NOMO-1 (cell line): ENCODE results near the gene RNF144A.

Experiments
- DNase-seq, 2 experiments: peaks; one replicate each; lab custom pipeline; 2025; ENCODE audit not compliant: unreplicated experiment in 2 of 2; lab: John Stamatoyannopoulos, UW

Gene RNF144A

GRCh38 chr2:6906165-6906741 is 11.0 kb upstream of the RNF144A start:
- DNase-seq: no peak

DNA sequence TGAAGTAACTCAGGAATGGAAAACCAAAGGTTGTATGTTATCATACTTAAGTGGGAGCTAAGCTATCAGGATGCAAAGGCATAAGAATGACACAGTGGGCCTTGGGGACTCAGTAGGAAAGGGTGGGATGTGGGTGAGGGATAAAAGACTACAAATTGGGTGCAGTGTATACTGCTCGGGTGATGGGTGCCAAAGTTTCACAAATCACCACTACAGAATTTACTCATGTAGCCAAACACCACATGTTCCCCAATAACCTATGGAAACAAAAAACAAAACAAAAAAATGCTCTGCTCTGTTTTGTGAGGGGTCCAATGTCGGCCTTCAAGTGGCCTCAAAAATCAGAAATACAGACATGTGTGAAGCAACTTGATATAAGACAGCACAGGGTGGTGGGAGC is 8.9 kb upstream of the RNF144A start:
- DNase-seq: no peak

DNA sequence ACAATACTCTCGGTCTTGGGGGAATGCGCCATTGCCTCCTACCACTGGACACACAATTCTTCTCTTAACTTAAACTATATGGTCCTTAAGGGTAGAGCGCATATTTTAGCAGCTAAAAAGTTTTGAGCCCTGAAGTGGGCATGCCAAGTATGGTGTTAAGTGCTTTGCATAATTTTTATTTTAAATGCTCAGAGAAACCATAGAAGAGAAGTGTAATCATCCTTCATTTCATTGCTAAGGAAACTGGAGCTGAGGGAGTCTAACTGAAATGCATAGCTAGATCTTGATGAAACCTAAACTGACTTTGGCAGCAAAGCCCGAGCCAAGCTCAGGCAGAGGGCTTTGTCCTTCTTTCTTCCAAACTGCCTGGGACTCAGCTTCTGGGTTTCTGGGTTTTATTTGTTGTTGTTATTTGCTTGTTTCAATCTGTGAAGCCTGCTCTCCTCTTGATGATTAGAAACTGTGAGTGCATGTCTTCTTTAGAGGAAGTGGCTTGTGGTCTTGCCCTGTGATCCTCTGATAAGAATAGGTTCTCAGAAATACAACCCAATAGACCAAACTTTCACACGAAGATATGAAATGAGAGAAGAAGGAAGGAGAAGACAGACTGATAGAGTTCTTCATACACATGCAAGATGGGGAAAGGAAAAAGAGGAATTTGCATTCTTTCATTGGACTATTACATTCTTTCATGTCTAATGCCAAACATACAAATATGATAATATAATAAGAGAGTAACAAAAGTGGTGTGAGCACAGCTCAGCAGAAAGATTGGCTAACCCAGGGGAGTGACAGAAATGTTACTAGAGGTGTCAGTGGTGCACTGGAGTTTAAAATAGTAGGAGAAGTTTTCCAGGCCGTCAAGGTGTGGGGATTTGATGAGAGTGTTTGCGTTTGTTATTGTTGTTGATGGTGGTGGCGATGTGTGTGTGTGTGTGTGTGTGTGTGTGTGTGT is 7.5 kb upstream of the RNF144A start:
- peak; percentile 41 to 77 for DNase-seq

DNA sequence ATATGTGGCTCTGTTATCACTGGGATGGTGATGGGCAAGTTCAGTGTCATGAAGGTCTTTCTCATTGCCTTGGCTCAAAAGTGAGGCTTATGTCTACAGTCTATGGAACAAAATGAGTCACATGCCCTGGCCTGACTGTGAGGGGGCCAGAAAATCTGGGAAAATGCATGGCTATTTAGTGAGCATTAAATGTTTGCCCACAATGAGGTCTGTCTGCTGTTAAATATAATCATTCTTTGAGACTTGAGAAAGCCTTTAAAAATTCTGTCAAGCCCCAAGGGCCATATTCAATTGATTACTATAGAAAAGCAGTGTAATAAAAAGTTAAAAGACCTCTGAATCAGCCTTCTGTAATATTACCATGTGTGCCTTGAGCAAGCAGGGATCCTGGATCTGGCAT is 5.5 kb upstream of the RNF144A start:
- no peak for DNase-seq

DNA sequence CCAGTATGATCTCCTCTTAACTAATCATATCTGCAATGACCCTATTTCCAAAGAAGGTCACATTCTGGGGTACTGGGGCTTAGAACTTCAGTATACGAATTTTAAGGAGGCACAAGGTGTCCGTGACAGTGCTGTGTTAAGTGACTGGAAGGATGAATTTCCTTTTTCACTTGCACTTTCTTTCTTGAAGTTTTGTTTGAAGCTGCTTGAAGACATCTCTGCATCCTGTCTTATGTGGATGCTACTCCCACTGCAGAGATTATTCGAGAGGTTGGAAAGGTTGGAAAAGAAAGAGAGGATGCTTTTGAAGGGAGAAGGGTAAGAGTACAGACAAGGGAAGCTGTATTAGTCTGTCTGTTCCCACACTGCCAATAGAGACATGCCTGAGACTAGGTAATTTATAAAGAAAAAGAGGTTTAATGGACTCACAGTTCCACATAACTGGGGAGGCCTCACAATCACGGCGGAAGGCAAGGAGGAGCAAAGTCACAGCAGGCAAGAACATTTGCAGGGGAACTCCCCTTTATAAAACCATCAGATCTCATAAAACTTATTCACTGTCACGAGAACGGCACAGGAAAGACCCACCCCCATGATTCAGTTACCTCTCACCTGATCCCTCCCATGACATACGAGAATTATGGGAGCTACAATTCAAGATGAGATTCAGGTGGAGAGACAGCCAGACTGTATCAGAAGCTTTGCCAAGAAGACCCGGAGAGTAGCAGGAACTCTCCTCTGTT is 3.6 kb upstream of the RNF144A start:
- DNase-seq: no peak

GRCh38 chr2:6914828-6915227 is 2.4 kb upstream of the RNF144A start:
- no peak for DNase-seq

- DNase-seq: no peak
These were observed 1.8 kb upstream of the RNF144A start for GRCh38 chr2:6915399-6915798.

DNA sequence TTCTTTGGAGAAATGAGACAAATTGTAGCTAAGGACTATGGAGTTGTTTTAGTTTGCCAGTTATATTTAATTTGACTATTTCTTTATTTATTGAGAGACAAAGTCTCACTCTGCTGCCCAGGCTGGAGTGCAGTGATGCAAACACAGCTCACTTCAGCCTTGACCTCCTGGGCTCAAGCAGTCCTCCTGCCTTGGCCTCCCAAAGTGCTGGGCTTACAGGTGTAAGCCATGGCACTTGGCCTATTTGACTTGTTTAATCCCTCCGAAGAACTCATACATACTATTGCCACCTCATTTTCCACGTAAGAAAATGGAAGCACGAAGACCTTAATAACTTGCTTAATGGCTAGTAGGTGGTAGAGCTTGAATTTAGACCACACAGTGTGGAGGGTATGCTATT is 988 bp upstream of the RNF144A start:
- no peak for DNase-seq

DNA sequence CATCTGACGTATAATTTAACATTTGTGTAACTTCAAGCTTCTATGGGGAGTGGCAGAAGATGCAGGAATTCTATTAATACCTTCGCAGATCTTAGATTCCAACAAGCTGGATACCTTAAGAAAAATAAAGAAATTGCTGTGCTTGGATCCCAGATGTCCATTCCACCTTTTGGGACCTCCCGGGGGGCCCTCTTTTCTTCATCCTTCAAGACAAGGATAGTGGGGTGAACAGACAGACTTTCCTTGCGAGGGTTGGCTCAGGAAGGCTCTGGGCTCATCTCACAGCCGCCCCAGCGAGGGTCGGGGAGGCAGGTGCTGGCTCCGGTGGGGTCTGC is 509 bp upstream of the RNF144A start:
- DNase-seq: no peak

DNA sequence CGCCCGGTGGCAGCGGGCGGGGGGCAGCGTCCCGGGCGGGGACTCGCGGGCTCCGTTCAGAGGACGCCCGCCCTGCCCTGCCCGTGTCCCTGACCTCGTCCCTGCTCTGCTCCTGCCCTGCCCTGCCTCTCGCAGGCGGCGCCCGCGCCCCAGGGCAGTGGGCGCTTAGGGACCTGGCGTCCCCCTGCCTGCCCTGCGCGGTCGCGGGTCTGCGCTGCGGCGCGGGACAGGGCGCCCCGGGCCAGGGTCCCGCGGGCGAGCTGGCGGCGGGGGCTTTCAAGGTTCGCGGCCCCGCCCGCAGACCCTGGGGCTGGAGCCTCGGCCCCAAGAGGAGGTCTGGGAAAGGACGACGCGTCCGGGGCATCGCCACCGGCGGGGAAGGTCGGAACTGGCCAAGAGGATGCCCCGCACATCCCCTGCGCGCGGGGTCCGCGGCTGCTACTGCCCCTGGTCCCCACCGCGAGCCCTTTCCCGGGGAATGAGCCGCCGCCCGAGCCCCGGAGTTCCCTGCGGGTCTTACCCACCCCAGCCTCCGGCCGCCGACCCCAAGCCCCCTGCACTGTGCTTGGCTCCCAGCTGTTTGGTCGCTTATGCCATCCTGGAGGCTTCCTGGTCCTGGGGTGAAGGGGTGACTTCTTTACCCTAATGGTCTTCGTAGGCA is 679 bp downstream of the RNF144A start:
- no peak for DNase-seq

- DNase-seq: no peak
These were observed 2.9 kb downstream of the RNF144A start for GRCh38 chr2:6919901-6920742.

DNA sequence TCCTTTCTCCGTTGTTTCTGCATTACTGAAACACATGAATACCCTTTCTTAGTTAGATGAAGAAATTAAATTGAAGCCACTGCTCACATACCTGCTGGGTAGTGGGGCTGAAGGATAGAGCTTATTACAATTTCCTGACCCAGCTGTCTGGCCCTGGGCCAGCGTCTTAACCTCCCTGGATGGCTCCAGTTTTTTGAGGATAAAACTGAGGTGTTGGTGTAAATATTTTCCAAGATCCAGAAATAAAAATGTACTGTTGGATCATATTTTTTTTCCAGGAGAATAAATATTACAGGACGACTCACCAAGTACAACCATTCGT is 3.5 kb downstream of the RNF144A start:
- DNase-seq: no peak

DNA sequence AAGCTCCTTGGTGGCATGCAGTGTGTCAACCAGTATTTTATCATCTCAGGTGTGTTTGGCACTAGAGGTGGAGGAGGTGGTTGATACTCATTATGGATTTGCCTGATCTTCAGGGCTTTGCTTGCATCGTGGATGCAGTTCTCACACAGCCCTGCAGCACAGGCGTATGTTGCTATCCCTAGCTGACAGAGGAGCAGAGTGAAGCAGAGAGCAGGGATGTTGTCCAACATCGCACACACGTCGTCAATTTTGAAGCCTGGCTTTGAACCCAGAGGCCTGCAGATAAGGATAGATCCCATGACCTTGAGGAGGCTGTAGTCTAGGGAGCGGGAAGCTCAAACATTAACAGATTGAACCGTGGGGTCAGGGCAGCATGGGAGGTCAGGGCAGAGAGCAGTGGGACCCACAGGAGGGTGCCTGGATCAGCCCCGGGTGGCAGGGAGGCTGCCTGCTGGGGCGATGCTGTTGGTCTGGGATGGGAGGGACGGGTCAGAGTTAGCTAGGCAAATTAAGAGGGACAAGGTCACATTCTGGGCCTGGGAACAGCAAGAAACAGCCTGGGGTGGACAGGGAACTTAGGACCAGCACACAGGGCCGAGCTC is 4.2 kb downstream of the RNF144A start:
- DNase-seq: no peak

DNA sequence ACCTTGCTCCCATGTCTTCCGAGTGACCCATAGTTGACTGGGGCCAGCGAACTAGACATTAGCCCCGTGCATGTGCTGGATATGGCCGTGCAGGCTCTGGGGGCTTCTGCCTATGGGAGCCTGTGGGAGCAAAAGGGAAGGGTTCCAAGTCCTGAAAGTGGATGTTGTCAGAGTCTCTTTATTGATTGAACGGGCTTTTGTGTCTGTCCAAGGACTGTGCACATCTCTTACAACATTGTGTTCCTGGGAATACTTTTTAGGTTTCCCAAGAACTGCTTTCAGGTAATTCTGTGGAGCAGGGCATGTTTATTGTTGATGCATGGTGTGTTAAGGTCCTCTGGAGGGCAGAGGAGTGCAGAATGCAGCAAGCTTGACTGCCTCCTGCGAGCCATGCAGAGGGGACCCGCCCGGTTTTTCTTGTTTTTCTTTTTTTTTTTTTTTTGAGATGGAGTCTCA is 5.0 kb downstream of the RNF144A start:
- DNase-seq: no peak

GRCh38 chr2:6923319-6923718 is 6.1 kb downstream of the RNF144A start:
- DNase-seq: no peak

- DNase-seq: no peak
These were observed 7.1 kb downstream of the RNF144A start for GRCh38 chr2:6924101-6924923.

DNA sequence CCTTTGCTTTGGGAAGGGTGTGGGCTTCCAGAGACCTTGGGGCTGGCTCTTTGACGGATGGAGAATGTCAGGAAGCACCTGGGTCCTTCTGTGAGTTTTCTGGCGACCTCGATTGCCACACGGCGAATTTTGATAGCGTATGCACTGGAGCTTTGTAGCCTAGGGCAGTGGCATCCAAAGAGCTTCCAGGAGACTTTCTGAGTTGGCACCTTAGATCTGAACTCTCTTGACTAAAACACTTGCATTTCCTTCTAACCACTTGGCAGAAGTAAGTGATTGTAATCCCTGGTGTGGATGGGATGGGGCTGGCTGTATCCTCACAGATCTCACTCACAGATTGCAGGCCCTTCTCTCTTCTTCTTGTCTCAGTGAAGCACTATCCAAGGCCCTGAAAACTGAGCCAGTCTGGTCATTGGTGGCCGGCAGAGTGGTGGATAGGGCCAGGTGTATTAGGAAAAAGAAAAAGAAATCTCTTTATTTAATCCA is 7.8 kb downstream of the RNF144A start:
- DNase-seq: no peak

DNA sequence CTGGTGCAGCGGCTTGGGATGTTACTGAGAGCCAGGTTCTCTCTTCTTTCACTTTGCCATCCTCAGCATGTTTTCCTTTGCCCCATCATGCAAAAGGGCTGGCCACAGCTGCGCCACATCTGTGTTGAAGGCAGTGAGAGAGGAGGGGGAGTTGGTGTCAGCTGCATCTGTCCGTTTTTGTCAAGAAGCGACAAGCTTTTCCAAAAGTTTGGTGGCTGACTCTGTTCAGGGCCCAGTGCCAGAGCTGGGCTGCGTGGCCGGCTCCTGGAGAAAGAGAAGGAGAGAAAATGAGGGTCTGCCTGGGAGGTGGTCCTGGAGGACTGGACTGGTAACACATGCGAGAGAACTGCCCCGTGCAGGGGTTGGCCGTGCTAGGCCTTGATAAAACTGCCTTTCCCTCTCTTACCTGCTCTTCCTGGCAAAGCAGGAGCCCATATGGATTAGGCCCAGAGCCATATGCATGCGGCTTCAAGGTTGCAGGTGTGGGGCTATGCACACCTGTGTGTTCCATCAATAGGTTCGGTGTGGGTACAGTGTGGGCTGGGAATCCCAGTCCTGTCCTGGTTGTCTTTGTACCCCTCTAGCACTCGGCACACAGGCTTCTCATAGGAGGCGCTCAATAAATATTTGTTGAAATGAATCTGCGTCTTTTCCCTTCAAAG is 9.0 kb downstream of the RNF144A start:
- no peak for DNase-seq
